ENCODE results near the gene PRKAG3.

DNA sequence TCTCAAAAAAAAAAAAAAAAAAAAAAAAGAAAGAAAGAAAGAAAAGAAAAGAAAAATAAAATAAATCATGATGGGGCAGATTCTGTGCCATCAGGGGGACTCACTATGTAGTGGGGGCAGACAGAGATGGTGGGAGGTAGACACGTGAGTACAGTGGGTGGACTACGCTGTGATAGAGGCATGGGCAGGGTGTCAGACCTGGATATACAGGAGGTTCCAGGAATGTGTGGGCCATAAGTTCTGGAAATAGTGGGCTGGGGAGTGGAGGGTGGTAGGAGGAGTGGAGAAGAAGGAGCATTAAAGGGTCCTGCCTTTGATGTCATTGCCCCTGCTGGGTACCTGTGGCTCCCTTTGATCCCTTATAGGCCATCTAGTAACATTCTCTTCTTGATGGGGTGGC, 19.2 kb upstream of the PRKAG3 start:
- TF ChIP-seq, protein P1, sequence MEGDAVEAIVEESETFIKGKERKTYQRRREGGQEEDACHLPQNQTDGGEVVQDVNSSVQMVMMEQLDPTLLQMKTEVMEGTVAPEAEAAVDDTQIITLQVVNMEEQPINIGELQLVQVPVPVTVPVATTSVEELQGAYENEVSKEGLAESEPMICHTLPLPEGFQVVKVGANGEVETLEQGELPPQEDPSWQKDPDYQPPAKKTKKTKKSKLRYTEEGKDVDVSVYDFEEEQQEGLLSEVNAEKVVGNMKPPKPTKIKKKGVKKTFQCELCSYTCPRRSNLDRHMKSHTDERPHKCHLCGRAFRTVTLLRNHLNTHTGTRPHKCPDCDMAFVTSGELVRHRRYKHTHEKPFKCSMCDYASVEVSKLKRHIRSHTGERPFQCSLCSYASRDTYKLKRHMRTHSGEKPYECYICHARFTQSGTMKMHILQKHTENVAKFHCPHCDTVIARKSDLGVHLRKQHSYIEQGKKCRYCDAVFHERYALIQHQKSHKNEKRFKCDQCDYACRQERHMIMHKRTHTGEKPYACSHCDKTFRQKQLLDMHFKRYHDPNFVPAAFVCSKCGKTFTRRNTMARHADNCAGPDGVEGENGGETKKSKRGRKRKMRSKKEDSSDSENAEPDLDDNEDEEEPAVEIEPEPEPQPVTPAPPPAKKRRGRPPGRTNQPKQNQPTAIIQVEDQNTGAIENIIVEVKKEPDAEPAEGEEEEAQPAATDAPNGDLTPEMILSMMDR (IDR thresholded peaks at IDR 0.05; ENCODE audit: borderline replicate concordance, extremely low read depth, low read length, poor library complexity, severe bottlenecking): no peak
- TF ChIP-seq EZH2 (IDR thresholded peaks at IDR 0.05; ENCODE audit: borderline replicate concordance, low read depth, low read length, severe bottlenecking): no peak
